Kidney epithelial cell (primary cell): ENCODE results near the gene CHMP2B. TPM values are rescaled to one million over a fixed set of nuclear protein-coding genes. Genes with fewer than 3 reads are reported as not detected.
"Not testable (repeated sequence)": the region's sequence is repeated elsewhere in the genome, so short reads cannot be mapped to it uniquely, and the experiment has no call there.

Experiments used
- DNase-seq: peaks from one replicate; pipeline ENCODE4 v3.0.0-alpha.2; 2010; ENCODE audit warnings: low read depth
- H3K27me3 ChIP-seq: 2 replicates; pipeline ENCODE4 v1.6.0; 2011; ENCODE audit warnings: low read length; ENCODE audit not compliant: control insufficient read depth, insufficient read depth
- H3K36me3 ChIP-seq: 2 replicates; pipeline ENCODE4 v1.5.1; 2011; ENCODE audit warnings: low read length; ENCODE audit not compliant: control insufficient read depth, insufficient read depth
- H3K4me3 ChIP-seq: 2 replicates; pipeline ENCODE4 v1.5.1; 2011; ENCODE audit warnings: low read depth, mild to moderate bottlenecking, control low read depth, low read length
- total RNA-seq: library from RNA; depleted of rRNA; stranded (reverse); fragments of >200 nt; gene quantifications from 2 replicates; pipeline ENCODE4 v1.2.3, GENCODE V29; 2015
- TF ChIP-seq, protein P1 (sequence below): IDR thresholded peaks from 2 replicates; pipeline ENCODE4 v1.5.1; 2011; ENCODE audit warnings: mild to moderate bottlenecking, moderate library complexity, low read length, control low read depth, inconsistent platforms; ENCODE audit not compliant: insufficient read depth, poor library complexity, severe bottlenecking

The CHMP2B gene
- total RNA-seq, 1 donor from 2014 or later, result 58.2 TPM

DNA sequence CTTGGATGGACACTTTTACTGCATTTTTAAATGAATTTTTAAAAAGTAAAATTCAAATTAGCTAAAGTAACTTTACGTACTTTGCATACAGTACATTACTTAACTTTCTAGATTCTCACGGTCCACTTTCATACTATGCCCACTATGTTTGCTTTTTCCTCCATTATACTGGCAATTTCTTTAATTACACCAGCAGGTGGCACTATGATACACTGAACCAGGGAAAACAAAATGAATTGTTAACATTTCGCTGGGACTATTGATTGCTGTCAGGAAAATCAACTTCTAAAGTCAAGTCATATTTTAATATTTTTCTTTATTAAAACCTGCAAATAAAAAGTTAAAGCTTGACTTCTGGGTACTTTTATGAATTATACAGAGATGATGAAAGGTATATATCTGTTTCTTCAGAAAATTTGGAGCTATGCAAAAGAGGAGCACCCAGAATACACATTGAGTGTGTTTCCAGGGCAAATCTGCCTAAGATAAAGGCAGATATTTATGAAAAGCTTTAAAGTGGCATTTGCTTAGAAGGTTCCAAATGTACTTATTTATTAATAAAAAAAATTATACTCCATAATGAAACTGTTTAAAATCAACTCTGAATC lies 71.1 kb downstream of the CHMP2B start:
- Histone ChIP-seq H3K4me3 (no peak overlapping the region), H3K36me3 (no peaks in the 10 kb centered on the region), H3K27me3 (no peaks in the 10 kb centered on the region)
- TF ChIP-seq, protein P1, sequence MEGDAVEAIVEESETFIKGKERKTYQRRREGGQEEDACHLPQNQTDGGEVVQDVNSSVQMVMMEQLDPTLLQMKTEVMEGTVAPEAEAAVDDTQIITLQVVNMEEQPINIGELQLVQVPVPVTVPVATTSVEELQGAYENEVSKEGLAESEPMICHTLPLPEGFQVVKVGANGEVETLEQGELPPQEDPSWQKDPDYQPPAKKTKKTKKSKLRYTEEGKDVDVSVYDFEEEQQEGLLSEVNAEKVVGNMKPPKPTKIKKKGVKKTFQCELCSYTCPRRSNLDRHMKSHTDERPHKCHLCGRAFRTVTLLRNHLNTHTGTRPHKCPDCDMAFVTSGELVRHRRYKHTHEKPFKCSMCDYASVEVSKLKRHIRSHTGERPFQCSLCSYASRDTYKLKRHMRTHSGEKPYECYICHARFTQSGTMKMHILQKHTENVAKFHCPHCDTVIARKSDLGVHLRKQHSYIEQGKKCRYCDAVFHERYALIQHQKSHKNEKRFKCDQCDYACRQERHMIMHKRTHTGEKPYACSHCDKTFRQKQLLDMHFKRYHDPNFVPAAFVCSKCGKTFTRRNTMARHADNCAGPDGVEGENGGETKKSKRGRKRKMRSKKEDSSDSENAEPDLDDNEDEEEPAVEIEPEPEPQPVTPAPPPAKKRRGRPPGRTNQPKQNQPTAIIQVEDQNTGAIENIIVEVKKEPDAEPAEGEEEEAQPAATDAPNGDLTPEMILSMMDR, result peak; percentile 54
- no peak for DNase-seq

DNA sequence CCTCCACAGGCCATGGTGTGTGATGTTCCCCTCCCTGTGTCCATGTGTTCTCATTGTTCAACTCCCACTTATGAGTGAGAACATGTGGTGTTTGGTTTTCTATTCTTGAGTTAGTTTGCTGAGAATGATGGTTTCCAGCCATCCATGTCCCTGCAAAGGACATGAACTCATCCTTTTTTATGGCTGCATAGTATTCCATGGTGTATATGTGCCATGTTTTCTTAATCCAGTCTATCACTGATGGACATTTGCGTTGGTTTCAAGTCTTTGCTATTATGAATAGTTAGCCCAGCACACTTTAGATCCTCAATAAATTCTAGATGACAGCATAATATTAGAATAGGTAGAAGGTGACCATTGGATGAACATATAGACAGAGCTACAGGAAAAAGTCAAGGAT lies 77.9 kb downstream of the CHMP2B start:
- H3K27me3 ChIP-seq, H3K36me3 ChIP-seq, DNase-seq, H3K4me3 ChIP-seq: not testable (repeated sequence)

Other genes starting within 250 kb of the CHMP2B start
- gene VGLL3, start 236.2 kb upstream of the CHMP2B start, total RNA-seq, result 40.6 and 55.7 TPM in 2 replicates
- gene POU1F1, start 49.3 kb downstream of the CHMP2B start, total RNA-seq, result not detected in 2 replicates